Mesenchymal stem cell (in vitro differentiated cells and primary cell): ENCODE measurements around the gene RANBP3. TPM values are rescaled to one million over a fixed set of nuclear protein-coding genes. Genes with fewer than 3 reads are reported as not detected.
A peak's percentile ranks its signal among the peaks of the same experiment; 100 is the strongest.
"Not testable (repeated sequence)": the region's sequence is repeated elsewhere in the genome, so short reads cannot be mapped to it uniquely, and the experiment has no call there.

Experiments used
- DNase-seq: peaks from one replicate; pipeline ENCODE4 v3.0.0-alpha.2; 2013
- H2AFZ ChIP-seq: one replicate; pipeline ENCODE4 v1.6.1; 2013; ENCODE audit warnings: low read depth, mild to moderate bottlenecking, control low read depth, inconsistent platforms, low read length, moderate library complexity
- H2AK5ac ChIP-seq: 2 replicates; pipeline ENCODE4 v1.6.1; 2013; ENCODE audit warnings: low read length, moderate library complexity, mild to moderate bottlenecking, inconsistent platforms; ENCODE audit not compliant: severe bottlenecking
- H2BK120ac ChIP-seq: one replicate; pipeline ENCODE4 v1.6.1; 2013; ENCODE audit warnings: low read depth, mild to moderate bottlenecking, inconsistent platforms, low read length, moderate library complexity
- H2BK12ac ChIP-seq, 2 experiments: one replicate each; pipeline ENCODE4 v1.6.1; 2013; ENCODE audit warnings: inconsistent platforms in 2 of 2, low read length in 2 of 2, mild to moderate bottlenecking in 2 of 2, moderate library complexity in 2 of 2, control low read depth in 1 of 2
- H2BK15ac ChIP-seq: one replicate; pipeline ENCODE4 v1.6.1; 2013; ENCODE audit warnings: mild to moderate bottlenecking, low read depth, inconsistent platforms; ENCODE audit not compliant: poor library complexity, severe bottlenecking
- H2BK5ac ChIP-seq: 2 replicates; pipeline ENCODE4 v1.6.1; 2013; ENCODE audit warnings: low read depth, mild to moderate bottlenecking, low read length, control low read depth, inconsistent platforms; ENCODE audit not compliant: poor library complexity, severe bottlenecking
- H3K14ac ChIP-seq, 2 experiments: one replicate each; pipeline ENCODE4 v1.6.1; 2013; ENCODE audit warnings: inconsistent platforms in 2 of 2, low read length in 2 of 2, control low read depth in 1 of 2, mild to moderate bottlenecking in 1 of 2, moderate library complexity in 1 of 2
- H3K18ac ChIP-seq, 2 experiments: one replicate each; pipeline ENCODE4 v1.6.1; 2013; ENCODE audit warnings: inconsistent platforms in 2 of 2, low read length in 2 of 2, control low read depth in 1 of 2, low read depth in 1 of 2, mild to moderate bottlenecking in 1 of 2
- H3K23ac ChIP-seq, 2 experiments: one replicate each; pipeline ENCODE4 v1.6.1; 2013; ENCODE audit warnings: inconsistent platforms in 2 of 2, low read length in 2 of 2, mild to moderate bottlenecking in 2 of 2, moderate library complexity in 2 of 2, control low read depth in 1 of 2
- H3K27ac ChIP-seq: 2 replicates; pipeline ENCODE4 v1.5.1; 2013; ENCODE audit warnings: mild to moderate bottlenecking, moderate library complexity, low read length, control low read depth, inconsistent platforms; ENCODE audit not compliant: poor library complexity, severe bottlenecking
- H3K27me3 ChIP-seq, 2 experiments: 2 replicates each; pipeline versions ENCODE4 v1.6.1 to v1.7.0; 2013; ENCODE audit warnings: low read length in 2 of 2, mild to moderate bottlenecking in 2 of 2, moderate library complexity in 2 of 2, control low read depth in 1 of 2, inconsistent platforms in 1 of 2; ENCODE audit not compliant: control insufficient read depth in 1 of 2, insufficient read depth in 1 of 2
- H3K36me3 ChIP-seq, 2 experiments: 2 replicates each; pipeline versions ENCODE4 v1.6.1 to v1.7.0; 2013; ENCODE audit warnings: low read length in 2 of 2, control low read depth in 1 of 2, inconsistent platforms in 1 of 2, low read depth in 1 of 2, mild to moderate bottlenecking in 1 of 2; ENCODE audit not compliant: insufficient read depth in 2 of 2, control insufficient read depth in 1 of 2
- H3K4ac ChIP-seq, 2 experiments: one replicate each; pipeline ENCODE4 v1.6.1; 2013; ENCODE audit warnings: inconsistent platforms in 2 of 2, low read length in 2 of 2, mild to moderate bottlenecking in 2 of 2, moderate library complexity in 2 of 2, control low read depth in 1 of 2, low read depth in 1 of 2
- H3K4me1 ChIP-seq: 2 replicates; pipeline ENCODE4 v1.6.1; 2013; ENCODE audit warnings: low read depth, low read length, control low read depth; ENCODE audit not compliant: control insufficient read depth, insufficient read depth
- H3K4me2 ChIP-seq: 2 replicates; pipeline ENCODE4 v1.6.1; 2013; ENCODE audit warnings: low read length, mild to moderate bottlenecking, inconsistent platforms; ENCODE audit not compliant: poor library complexity, severe bottlenecking
- H3K4me3 ChIP-seq, 2 experiments: 2 replicates each; pipeline versions ENCODE4 v1.5.1 to v1.7.0; 2013; ENCODE audit warnings: low read length in 2 of 2, mild to moderate bottlenecking in 2 of 2, control low read depth in 1 of 2, low read depth in 1 of 2; ENCODE audit not compliant: insufficient read depth in 1 of 2
- H3K79me1 ChIP-seq: replicated peaks from 2 replicates; pipeline ENCODE4 v1.6.1; 2013; ENCODE audit warnings: mild to moderate bottlenecking, control low read depth, low read length, inconsistent platforms; ENCODE audit not compliant: poor library complexity, severe bottlenecking
- H3K9ac ChIP-seq: 2 replicates; pipeline ENCODE4 v1.7.0; 2013; ENCODE audit warnings: mild to moderate bottlenecking, low read length, moderate library complexity
- H3K9me3 ChIP-seq: 2 replicates; pipeline ENCODE4 v1.7.0; 2013; ENCODE audit warnings: mild to moderate bottlenecking, low read length; ENCODE audit not compliant: control insufficient read depth
- H4K8ac ChIP-seq: one replicate; pipeline ENCODE4 v1.6.1; 2013; ENCODE audit warnings: inconsistent platforms, mild to moderate bottlenecking, low read length, moderate library complexity
- H4K91ac ChIP-seq: one replicate; pipeline ENCODE4 v1.6.1; 2013; ENCODE audit warnings: mild to moderate bottlenecking, low read length, inconsistent platforms
- WGBS: methylation state at CpG from one replicate; pipeline ENCODE4 v1.1.7; 2013; ENCODE audit warnings: mixed read lengths; 5-methylcytosine and 5-hydroxymethylcytosine counted together
- polyA plus RNA-seq, 2 experiments: library from polyadenylated mRNA; stranded (reverse); fragments of 200-250 nt; gene quantifications; one replicate each; pipeline ENCODE4 v1.2.3, GENCODE V29; 2013

The RANBP3 gene
- 80.2 TPM for polyA plus RNA-seq (2013, experiment 1 of 2)
- polyA plus RNA-seq (2013, experiment 2 of 2) = 75.1 TPM

- Histone ChIP-seq H4K8ac (peak within 1 kb of the TSS; percentile 86), H3K27me3 (no peaks in the 10 kb centered on the region), H3K27ac (peak within 1 kb of the TSS; percentile 50), H3K4me1 (peaks cover 29% of the 10 kb centered on the region), H2AFZ (peak within 1 kb of the TSS; percentile 95), H3K9ac (peak within 1 kb of the TSS; percentile 94), H3K4ac (peak within 1 kb of the TSS; percentile 98), H3K23ac (peak within 1 kb of the TSS; percentile 26 to 99), H3K14ac (peak within 1 kb of the TSS in 1 of 2 experiments; percentile 98), H2BK12ac (peak within 1 kb of the TSS in 1 of 2 experiments; percentile 94), H2BK15ac (peak within 1 kb of the TSS; percentile 54), H3K4me3 (peak within 1 kb of the TSS; percentile 81 to 97), H3K36me3 (peaks cover 15 to 16% of the 10 kb centered on the region in 2 experiments), H4K91ac (peak within 1 kb of the TSS; percentile 92), H2BK120ac (peak within 1 kb of the TSS; percentile 78), H2AK5ac (no peak within 1 kb of the TSS), H3K79me1 (peaks cover 10% of the 10 kb centered on the region), H3K4me2 (peak within 1 kb of the TSS; percentile 97), H3K9me3 (no peaks in the 10 kb centered on the region), H2BK5ac (no peak within 1 kb of the TSS), H3K18ac (peak within 1 kb of the TSS; percentile 97 to 99)
- peak; percentile 98 for DNase-seq
- under 1% methylated on average over 86 of the region's 88 CpGs for WGBS
Measured at GRCh38 chr19:5977785-5978605, at the start of gene RANBP3. RANBP3 (minus strand) TSS chr19:5978140; CDS start chr19:5978082, 58 bp downstream.

GRCh38 chr19:6026390-6027227, 48.7 kb upstream of the RANBP3 start:
- Histone ChIP-seq H2BK12ac (no peak overlapping the region), H2BK120ac (no peak overlapping the region), H3K4me2 (no peak overlapping the region), H2AFZ (no peak overlapping the region), H4K91ac (no peak overlapping the region), H3K27me3 (no peaks in the 10 kb centered on the region), H3K9me3 (peaks cover 2% of the 10 kb centered on the region), H3K36me3 (peaks cover 8 to 40% of the 10 kb centered on the region in 2 experiments), H3K18ac (no peak overlapping the region), H3K9ac (no peak overlapping the region), H3K27ac (no peak overlapping the region), H2BK15ac (no peak overlapping the region), H4K8ac (no peak overlapping the region), H3K4ac (no peak overlapping the region), H3K4me1 (peaks cover 13% of the 10 kb centered on the region), H2BK5ac (no peak overlapping the region), H3K79me1 (no peaks in the 10 kb centered on the region), H2AK5ac (no peak overlapping the region), H3K23ac (no peak overlapping the region), H3K14ac (no peak overlapping the region), H3K4me3 (no peak overlapping the region)
- no peak for DNase-seq
- 96% methylated on average over 30 of the region's 30 CpGs for WGBS

- not testable (repeated sequence) for H2BK15ac ChIP-seq, H3K18ac ChIP-seq, H4K91ac ChIP-seq, H3K27ac ChIP-seq, H4K8ac ChIP-seq, DNase-seq, H3K9ac ChIP-seq, H2BK120ac ChIP-seq, H3K4me3 ChIP-seq, H3K4ac ChIP-seq, H3K4me2 ChIP-seq, H3K14ac ChIP-seq, H2AFZ ChIP-seq, H3K27me3 ChIP-seq, H2BK5ac ChIP-seq, H3K9me3 ChIP-seq, H3K79me1 ChIP-seq, H3K23ac ChIP-seq, H2BK12ac ChIP-seq, H2AK5ac ChIP-seq
- peaks cover 11 to 54% of the 10 kb centered on the region in 2 experiments for H3K36me3 ChIP-seq
- peaks cover 13% of the 10 kb centered on the region for H3K4me1 ChIP-seq
- WGBS = 96% methylated on average over 24 of the region's 27 CpGs
Measured at GRCh38 chr19:6024756-6025155, 46.8 kb upstream of the RANBP3 start.

GRCh38 chr19:6023936-6024335, 46.0 kb upstream of the RANBP3 start:
- H3K9me3 ChIP-seq = no peaks in the 10 kb centered on the region
- no peak overlapping the region for H2AK5ac ChIP-seq
- H4K8ac ChIP-seq = no peak overlapping the region
- no peak overlapping the region for H2BK15ac ChIP-seq
- DNase-seq = no peak
- H2BK120ac ChIP-seq = no peak overlapping the region
- H3K4me1 ChIP-seq = peaks cover 13% of the 10 kb centered on the region
- no peak overlapping the region for H3K27ac ChIP-seq
- H3K4me2 ChIP-seq = no peak overlapping the region
- no peak overlapping the region for H3K4me3 ChIP-seq
- no peak overlapping the region for H4K91ac ChIP-seq
- no peaks in the 10 kb centered on the region for H3K27me3 ChIP-seq
- H3K14ac ChIP-seq = no peak overlapping the region
- H3K36me3 ChIP-seq = peaks cover 11 to 60% of the 10 kb centered on the region in 2 experiments
- H3K18ac ChIP-seq = no peak overlapping the region
- H2AFZ ChIP-seq = no peak overlapping the region
- H3K23ac ChIP-seq = no peak overlapping the region
- no peak overlapping the region for H2BK12ac ChIP-seq
- H2BK5ac ChIP-seq = no peak overlapping the region
- H3K79me1 ChIP-seq = no peaks in the 10 kb centered on the region
- no peak overlapping the region for H3K4ac ChIP-seq
- H3K9ac ChIP-seq = no peak overlapping the region
- 88% methylated on average over 12 of the region's 12 CpGs for WGBS
